Measurements from ENCODE around the gene FKBP5.
"Not testable (repeated sequence)": the region's sequence is repeated elsewhere in the genome, so short reads cannot be mapped to it uniquely, and the experiment has no call there.

FKBP5 gene

GRCh38 chr6:35582315-35582714 lies 106.4 kb downstream of the FKBP5 start:
- DNase-seq, result no peak

DNA sequence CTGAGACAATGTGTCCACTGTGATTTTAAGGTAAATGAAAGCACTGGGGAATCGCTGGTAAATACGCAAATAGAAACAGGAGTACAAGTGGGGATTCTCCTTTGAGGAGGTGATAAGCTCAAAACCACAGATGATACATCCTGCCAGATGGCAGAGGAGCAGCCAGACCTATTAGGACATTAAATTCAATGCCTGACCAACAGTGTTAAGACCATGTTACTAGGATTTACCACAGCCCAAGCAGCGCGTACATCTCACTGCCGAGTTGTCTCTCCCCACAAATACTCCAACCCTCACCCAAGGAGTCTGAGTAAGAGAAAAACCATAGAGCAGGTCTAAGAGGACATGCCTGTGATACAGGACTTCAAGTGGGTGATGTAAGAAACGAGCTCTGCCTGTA lies 107.1 kb downstream of the FKBP5 start:
- no peak for DNase-seq

GRCh38 chr6:35580836-35581235 lies 107.9 kb downstream of the FKBP5 start:
- no peak for DNase-seq

- no peak for DNase-seq
Observed at GRCh38 chr6:35576682-35577081, 112.0 kb downstream of the FKBP5 start.

DNA sequence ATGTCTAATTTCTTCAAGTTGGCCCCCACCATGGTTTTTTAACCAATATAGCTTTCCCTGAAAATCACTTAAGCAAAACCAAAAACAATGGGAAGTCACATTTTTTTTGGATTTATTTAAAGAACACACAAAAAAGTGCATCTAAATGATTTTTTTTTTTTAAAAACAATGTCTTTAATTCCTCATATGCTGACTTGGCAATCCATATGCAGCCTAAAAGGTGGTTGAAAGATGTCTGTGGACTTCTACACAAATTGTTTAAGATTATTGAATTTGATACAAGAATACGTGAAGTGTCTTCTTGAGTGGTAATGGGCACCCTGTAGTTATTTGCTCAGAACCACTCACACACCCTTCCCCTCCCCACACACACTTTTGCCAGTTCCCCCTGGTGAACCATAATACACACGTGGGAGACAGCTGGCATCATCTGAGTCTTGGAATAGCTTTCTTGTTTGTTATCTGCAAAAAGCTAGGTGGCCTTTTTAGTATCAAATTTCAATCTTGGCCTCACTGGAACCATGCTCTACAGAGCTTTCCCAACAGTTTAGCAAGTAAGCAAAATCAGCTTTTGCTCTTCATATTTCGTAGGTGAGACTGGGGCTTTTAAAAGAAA lies 115.1 kb downstream of the FKBP5 start:
- DNase-seq, result no peak

DNA sequence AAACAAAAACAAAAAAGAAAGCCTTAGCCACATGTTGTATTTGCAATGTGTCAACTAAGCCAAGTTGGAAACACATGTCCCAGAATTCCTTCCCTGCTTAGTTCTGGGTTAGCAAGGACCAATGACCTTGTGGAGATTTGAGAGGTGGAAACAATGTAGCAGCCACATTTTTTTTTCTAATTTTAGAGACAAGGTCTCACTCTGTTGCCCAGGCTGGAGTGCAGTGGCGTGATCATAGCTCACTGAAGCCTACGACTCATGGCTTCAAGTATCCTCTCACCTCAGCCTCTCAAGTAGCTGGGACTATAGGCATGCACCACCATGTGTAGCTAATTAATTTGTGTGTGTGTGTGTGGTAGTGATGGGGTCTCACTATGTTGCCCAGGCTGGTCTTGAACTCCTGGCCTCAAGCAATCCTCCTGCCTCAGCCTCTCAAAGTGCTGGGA lies 117.8 kb downstream of the FKBP5 start:
- not testable (repeated sequence) for DNase-seq

GRCh38 chr6:35569011-35569461 lies 119.7 kb downstream of the FKBP5 start:
- no peak for DNase-seq

- DNase-seq, result no peak
Observed at GRCh38 chr6:35566794-35567193, 121.9 kb downstream of the FKBP5 start.

DNA sequence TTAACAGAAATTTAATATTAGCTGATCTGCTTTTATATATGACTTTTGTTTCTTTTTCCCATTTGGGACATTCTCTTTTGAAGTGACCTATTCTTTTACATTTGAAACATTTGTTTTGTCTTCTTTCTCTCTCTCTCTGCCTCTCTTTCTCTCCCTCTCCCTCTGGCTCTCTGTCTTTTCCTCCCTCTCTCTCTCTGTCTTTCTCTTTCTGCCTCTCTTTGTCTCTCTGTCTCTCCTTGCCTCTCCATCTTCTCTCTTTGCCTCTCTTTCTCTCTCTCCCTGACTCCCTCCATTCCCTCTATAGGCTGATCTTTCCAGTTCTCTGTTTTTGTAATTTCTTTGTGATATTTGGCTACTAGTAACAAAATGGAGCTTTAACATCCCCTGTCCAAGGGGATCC lies 124.0 kb downstream of the FKBP5 start:
- DNase-seq, result no peak

- DNase-seq, result no peak
Observed at GRCh38 chr6:35562060-35562459, 126.7 kb downstream of the FKBP5 start.

DNA sequence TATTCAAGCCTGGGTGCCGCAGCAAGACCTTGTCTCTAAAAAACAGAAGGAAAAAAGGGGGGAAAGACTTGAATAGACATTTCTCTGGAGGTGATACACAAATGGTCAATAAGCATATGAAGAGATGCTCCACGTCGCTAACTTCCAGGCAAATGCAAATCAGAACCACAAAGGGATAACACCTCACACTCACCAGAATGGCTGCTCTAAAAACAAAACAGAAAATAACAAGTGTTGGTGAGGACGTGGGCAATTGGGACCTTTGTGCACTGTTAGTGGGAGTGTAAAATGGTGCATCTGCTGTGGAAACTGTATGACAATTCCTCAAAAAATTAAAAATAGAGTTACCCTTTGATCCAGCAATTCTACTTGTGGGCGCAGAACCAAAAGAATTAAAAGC lies 127.6 kb downstream of the FKBP5 start:
- DNase-seq, result no peak

GRCh38 chr6:35558571-35558970 lies 130.1 kb downstream of the FKBP5 start:
- DNase-seq, result no peak

GRCh38 chr6:35557239-35557638 lies 131.5 kb downstream of the FKBP5 start:
- no peak for DNase-seq

DNA sequence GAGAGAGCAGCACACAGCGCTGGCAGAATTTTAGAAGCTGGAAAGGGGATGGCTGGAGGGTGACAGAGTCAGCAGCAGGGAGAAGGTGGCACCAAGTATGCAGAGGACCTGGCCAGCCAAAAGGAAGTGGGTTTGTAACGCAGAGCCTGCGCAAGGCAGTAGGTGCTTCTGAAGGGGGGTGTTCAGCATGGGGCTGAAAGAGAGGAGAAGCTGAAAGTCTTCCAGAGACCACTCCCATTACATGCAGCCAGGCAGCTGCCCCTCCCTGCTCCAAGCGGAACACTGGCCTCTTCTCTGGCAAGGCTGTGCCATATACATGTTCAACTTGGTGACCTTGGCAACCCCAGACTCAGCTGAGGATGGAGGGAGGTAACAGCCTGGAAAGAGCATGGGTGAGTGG lies 133.9 kb downstream of the FKBP5 start:
- DNase-seq, result no peak

DNA sequence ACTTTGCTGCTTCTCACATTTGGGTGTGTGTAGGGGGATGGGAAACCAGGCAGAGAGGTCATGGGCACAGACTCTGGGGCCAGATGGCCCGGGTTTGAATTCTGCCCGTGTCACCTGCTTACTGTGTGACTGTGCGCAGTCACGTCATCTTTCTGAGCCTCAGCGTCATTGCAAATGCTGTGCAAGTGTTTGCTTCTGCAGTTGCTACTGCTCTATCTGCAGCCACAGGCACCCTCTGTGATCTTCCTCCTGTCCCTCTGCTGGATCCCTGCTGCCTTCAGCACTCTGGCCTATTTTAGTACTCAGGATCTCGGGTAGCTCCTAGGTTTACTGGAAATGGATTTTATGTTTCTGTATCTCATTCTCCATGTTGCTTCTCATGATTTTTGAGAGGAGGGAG lies 135.4 kb downstream of the FKBP5 start:
- no peak for DNase-seq

DNA sequence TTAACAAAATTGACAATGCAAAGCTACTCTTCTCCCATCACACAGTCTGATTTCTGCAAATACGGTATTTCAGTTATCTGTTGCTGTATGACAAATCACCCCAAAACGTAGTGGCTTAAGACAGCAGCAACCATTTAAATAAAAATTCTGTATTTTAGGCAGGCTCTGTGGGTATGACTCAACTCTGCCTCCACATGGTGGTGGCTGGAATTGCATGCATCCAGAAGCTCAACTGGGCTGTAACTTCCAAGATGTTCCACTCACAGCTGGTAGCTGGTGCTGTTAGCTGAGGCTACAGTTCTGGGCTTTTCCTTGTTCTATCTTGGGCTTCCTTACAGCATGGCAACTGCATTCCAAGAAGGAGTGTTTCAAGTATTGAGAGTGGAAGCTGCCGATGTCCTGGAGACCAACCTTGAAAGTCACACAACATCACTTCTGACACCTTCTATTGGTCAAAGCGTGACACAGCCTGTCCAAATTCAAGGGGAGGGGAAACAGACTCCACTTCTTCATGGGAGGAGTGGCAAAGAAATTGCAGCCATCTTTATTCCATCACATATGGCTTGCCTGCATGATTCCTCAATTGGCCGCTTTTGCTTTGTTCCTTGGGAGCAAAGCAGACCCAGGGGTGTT lies 136.3 kb downstream of the FKBP5 start:
- DNase-seq, result no peak

- no peak for DNase-seq
Observed at GRCh38 chr6:35550437-35550836, 138.3 kb downstream of the FKBP5 start.

- DNase-seq, result no peak
Observed at GRCh38 chr6:35547676-35548075, 141.0 kb downstream of the FKBP5 start.

DNA sequence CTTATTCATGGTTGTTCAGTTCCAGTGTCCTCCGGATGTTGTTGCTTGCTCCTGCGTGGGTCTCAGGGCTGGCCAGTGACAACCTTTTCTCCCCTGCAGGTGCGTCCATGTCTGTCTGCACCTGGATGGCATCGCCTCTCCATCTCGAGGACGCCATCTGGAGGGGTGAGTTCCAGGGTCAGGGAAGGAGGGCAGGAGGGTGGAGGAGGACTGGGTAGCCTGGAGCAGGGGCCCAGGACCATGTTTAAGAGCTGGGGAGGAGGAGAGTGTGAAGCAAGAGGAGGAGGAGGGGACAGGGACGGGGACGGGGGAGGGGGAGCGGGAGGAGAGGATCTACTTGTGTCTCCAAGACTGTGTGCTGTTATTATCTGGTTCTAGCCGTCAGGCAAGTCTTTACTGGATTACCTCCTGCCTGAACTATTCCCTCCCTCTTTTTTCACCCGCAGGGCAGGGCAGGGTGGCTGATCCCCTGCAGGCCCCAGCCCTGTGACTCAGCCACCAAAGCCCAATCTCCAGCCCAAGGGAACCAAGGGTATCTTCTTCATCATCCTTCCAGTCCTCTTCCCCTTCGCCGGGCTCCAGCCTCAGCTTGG lies 143.8 kb downstream of the FKBP5 start:
- DNase-seq, result no peak

GRCh38 chr6:35543459-35544193 lies 145.1 kb downstream of the FKBP5 start:
- DNase-seq, result no peak

- DNase-seq, result no peak
Observed at GRCh38 chr6:35541836-35542235, 146.9 kb downstream of the FKBP5 start.

DNA sequence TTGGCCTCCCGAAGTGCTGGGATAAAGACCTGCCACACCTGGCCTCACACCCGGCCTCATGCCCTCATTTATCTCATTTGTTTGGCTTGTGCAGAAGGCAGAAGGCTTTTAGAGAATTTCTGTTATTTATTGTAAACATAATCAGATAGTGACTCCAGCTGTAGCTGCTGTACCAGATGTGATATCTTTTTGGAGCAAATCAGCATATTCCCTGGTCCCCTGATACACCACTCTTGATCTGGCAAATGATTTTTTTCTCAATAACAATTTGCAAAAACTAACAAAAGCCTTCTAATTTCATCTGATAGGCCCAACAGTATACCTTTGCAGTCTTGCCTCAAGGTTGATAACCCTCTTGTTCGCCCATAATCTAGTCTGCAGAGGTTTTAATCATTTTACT lies 149.5 kb downstream of the FKBP5 start:
- DNase-seq, result no peak

DNA sequence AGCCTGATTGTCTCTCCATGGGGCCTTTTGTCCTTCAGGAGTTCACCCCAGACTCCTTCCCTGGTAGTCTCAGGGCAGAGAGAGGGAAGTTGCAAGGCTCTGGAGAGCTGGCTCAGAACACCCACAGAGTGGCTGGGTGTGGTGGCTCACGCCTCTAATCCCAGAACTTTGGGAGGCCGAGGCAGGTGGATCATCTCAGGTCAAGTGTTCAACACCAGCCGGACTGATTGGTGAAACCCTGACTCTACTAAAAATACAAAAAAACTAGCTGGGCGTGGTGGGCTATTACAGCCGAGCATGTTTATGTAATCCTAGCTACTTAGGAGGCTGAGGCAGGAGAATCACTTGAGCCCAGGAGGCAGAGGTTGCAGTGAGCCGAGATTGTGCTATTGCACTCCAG lies 152.9 kb downstream of the FKBP5 start:
- DNase-seq, result not testable (repeated sequence)

All from GF-D8 (cell line).